ENCODE measurements around the gene FKBP1B.
"Not testable (repeated sequence)": the region's sequence is repeated elsewhere in the genome, so short reads cannot be mapped to it uniquely, and the experiment has no call there.

The FKBP1B gene

GRCh38 chr2:24038786-24039499 is 10.6 kb upstream of the FKBP1B start:
- no peak overlapping the region for H3K4me3 ChIP-seq (ENCODE audit: low read length)
- no peaks in the 10 kb centered on the region for H3K79me2 ChIP-seq (ENCODE audit: low read length)
- no peak overlapping the region for H3K4me2 ChIP-seq (ENCODE audit: low read depth, low read length)

GRCh38 chr2:24040511-24040910 is 9.0 kb upstream of the FKBP1B start:
- Histone ChIP-seq H3K4me3 (ENCODE audit: low read length) (no peak overlapping the region), H3K9me2 (replicated peaks; ENCODE audit: insufficient read depth, low read length) (no peaks in the 10 kb centered on the region), H2AFZ (ENCODE audit: low read length) (no peak overlapping the region), H3K4me2 (ENCODE audit: low read depth, low read length) (no peak overlapping the region), H3K9me3 (replicated peaks; ENCODE audit: insufficient read depth, low read length) (no peaks in the 10 kb centered on the region), H3K36me3 (replicated peaks; ENCODE audit: insufficient read depth, low read length) (no peaks in the 10 kb centered on the region), H3K79me2 (ENCODE audit: low read length) (no peaks in the 10 kb centered on the region), H3K27ac (ENCODE audit: low read length) (no peak overlapping the region), H3K4me1 (ENCODE audit: low read length) (no peaks in the 10 kb centered on the region), H3K27me3 (replicated peaks; ENCODE audit: insufficient read depth, low read length) (no peaks in the 10 kb centered on the region), H4K20me1 (ENCODE audit: insufficient read depth, low read length) (no peaks in the 10 kb centered on the region), H3K9ac (ENCODE audit: low read length) (no peak overlapping the region), H3F3A (ENCODE audit: insufficient read depth, low read length) (peaks cover 3% of the 10 kb centered on the region; the same call in 1 of the 2 replicates)
- no peak for DNase-seq
- TF ChIP-seq EZH2 (optimal IDR thresholded peaks at IDR 0.05; ENCODE audit: low read depth, low read length) (no peak), EZH2phosphoT487 (IDR thresholded peaks at IDR 0.05; ENCODE audit: low read length) (no peak), CTCF (IDR thresholded peaks at IDR 0.05; ENCODE audit: low read length) (no peak)

More at GRCh38 chr2:24038786-24039499, 10.6 kb upstream of the FKBP1B start:
- no peak for DNase-seq
- Histone ChIP-seq H3K4me1 (ENCODE audit: low read length) (no peaks in the 10 kb centered on the region), H3K9ac (ENCODE audit: low read length) (no peak overlapping the region), H3K27me3 (replicated peaks; ENCODE audit: insufficient read depth, low read length) (no peaks in the 10 kb centered on the region), H3K9me3 (replicated peaks; ENCODE audit: insufficient read depth, low read length) (no peaks in the 10 kb centered on the region), H3K36me3 (replicated peaks; ENCODE audit: insufficient read depth, low read length) (no peaks in the 10 kb centered on the region), H4K20me1 (ENCODE audit: insufficient read depth, low read length) (no peaks in the 10 kb centered on the region), H2AFZ (ENCODE audit: low read length) (no peak overlapping the region), H3K9me2 (replicated peaks; ENCODE audit: insufficient read depth, low read length) (no peaks in the 10 kb centered on the region), H3K27ac (ENCODE audit: low read length) (no peak overlapping the region), H3F3A (ENCODE audit: insufficient read depth, low read length) (no peaks in the 10 kb centered on the region)
- TF ChIP-seq EZH2 (optimal IDR thresholded peaks at IDR 0.05; ENCODE audit: low read depth, low read length) (no peak), CTCF (IDR thresholded peaks at IDR 0.05; ENCODE audit: low read length) (no peak), EZH2phosphoT487 (IDR thresholded peaks at IDR 0.05; ENCODE audit: low read length) (no peak)

- H3K9me3 ChIP-seq (replicated peaks; ENCODE audit: insufficient read depth, low read length); H3K27me3 ChIP-seq (replicated peaks; ENCODE audit: insufficient read depth, low read length); H3K4me2 ChIP-seq (ENCODE audit: low read depth, low read length); DNase-seq; H3K4me3 ChIP-seq (ENCODE audit: low read length); H3K36me3 ChIP-seq (replicated peaks; ENCODE audit: insufficient read depth, low read length); H3K27ac ChIP-seq (ENCODE audit: low read length); H3K9ac ChIP-seq (ENCODE audit: low read length); H4K20me1 ChIP-seq (ENCODE audit: insufficient read depth, low read length); H3K9me2 ChIP-seq (replicated peaks; ENCODE audit: insufficient read depth, low read length); H2AFZ ChIP-seq (ENCODE audit: low read length); H3F3A ChIP-seq (ENCODE audit: insufficient read depth, low read length): not testable (repeated sequence)
- peaks cover 11% of the 10 kb centered on the region for H3K4me1 ChIP-seq (ENCODE audit: low read length)
- peaks cover 11% of the 10 kb centered on the region for H3K79me2 ChIP-seq (ENCODE audit: low read length)
Observed at GRCh38 chr2:24043133-24043532, 6.4 kb upstream of the FKBP1B start.
